HepG2 (cell line): ENCODE data around the gene NCAPD2. TPM values are rescaled to one million over a fixed set of nuclear protein-coding genes. Genes with fewer than 3 reads are reported as not detected.

Experiments used
- CHCHD3 ChIP-seq: sonication (generic); formaldehyde crosslinking; IDR thresholded peaks from 2 replicates; pipeline ENCODE4 v1.8.0; 2022; ENCODE audit warnings: mild to moderate bottlenecking, missing genetic modification reagents, moderate library complexity
- DMAP1 ChIP-seq: IDR thresholded peaks from 2 replicates; pipeline ENCODE4 v1.6.1; 2016
- ELF4 ChIP-seq: sonication (generic); formaldehyde crosslinking; IDR thresholded peaks from 2 replicates; pipeline ENCODE4 v1.5.0; 2020; ENCODE audit warnings: missing genetic modification reagents, mild to moderate bottlenecking, moderate library complexity, borderline replicate concordance
- KDM1A ChIP-seq: IDR thresholded peaks from 2 replicates; pipeline ENCODE4 v1.6.1; 2016; ENCODE audit warnings: missing compliant biosample characterization
- MIER3 ChIP-seq: IDR thresholded peaks from 2 replicates; pipeline ENCODE4 v1.6.1; 2016; ENCODE audit warnings: missing compliant biosample characterization, borderline replicate concordance
- NRL ChIP-seq: sonication (generic); formaldehyde crosslinking; IDR thresholded peaks from 2 replicates; pipeline ENCODE4 v1.5.0; 2020; ENCODE audit warnings: missing genetic modification reagents, mild to moderate bottlenecking, moderate library complexity, borderline replicate concordance
- PAF1 ChIP-seq: IDR thresholded peaks from 2 replicates; pipeline ENCODE4 v1.6.1; 2016; ENCODE audit warnings: missing genetic modification reagents, missing compliant biosample characterization
- SOX6 ChIP-seq, 2 experiments: fragments of 450-650 bp in 1 of 2; sonication (generic) in 1 of 2; formaldehyde crosslinking in 1 of 2; IDR thresholded peaks; 2 replicates each; pipeline versions ENCODE4 v1.4.0 to v1.6.1; 2017 to 2020; ENCODE audit warnings: antibody characterized with exemption in 1 of 2, mild to moderate bottlenecking in 1 of 2, missing genetic modification reagents in 1 of 2
- SRSF4 ChIP-seq: fragments of 200-400 bp; formaldehyde crosslinking; IDR thresholded peaks from one replicate; pipeline ENCODE4 v1.6.1; 2018; ENCODE audit warnings: mild to moderate bottlenecking, low read depth, low read length, moderate library complexity; ENCODE audit not compliant: poor library complexity, severe bottlenecking
- ZBTB3 ChIP-seq: sonication (generic); formaldehyde crosslinking; IDR thresholded peaks from 2 replicates; pipeline ENCODE4 v1.4.0; 2020; ENCODE audit warnings: low read depth, mild to moderate bottlenecking, moderate library complexity, missing genetic modification reagents, borderline replicate concordance
- ZFP90 ChIP-seq: sonication (generic); formaldehyde crosslinking; IDR thresholded peaks from 2 replicates; pipeline ENCODE4 v1.8.0; 2022; ENCODE audit warnings: missing genetic modification reagents, mild to moderate bottlenecking, inconsistent platforms, borderline replicate concordance
- ZMAT3 ChIP-seq: sonication (generic); formaldehyde crosslinking; conservative IDR thresholded peaks from 2 replicates; pipeline ENCODE4 v1.7.0; 2021; ENCODE audit warnings: missing genetic modification reagents
- polyA plus RNA-seq, 8 experiments: library from polyadenylated mRNA; depleted of rRNA in 3 of 8; stranded (reverse) in 7 of 8; unstranded in 1 of 8; fragments of >200 nt; fragmentation: Illumina TruSeq in 4 of 8; extraction: Trizol in 4 of 8; gene quantifications; 2 replicates each; pipeline versions ENCODE4 v1.2.1 to v1.2.3, GENCODE V29; 2011 to 2016; ENCODE audit warnings: low read depth in 4 of 8, missing spikeins in 1 of 8, mixed read lengths in 1 of 8; ENCODE audit not compliant: insufficient read depth in 1 of 8
- total RNA-seq, 5 experiments: library from RNA; depleted of rRNA; stranded (reverse); fragments of >200 nt; fragmentation: Illumina TruSeq; extraction: Trizol; gene quantifications; 2 replicates each; pipeline ENCODE4 v1.2.3, GENCODE V29; 2016; ENCODE audit warnings: low read depth in 1 of 5
- TF ChIP-seq, protein P1 (sequence below): sonication (generic); formaldehyde crosslinking; IDR thresholded peaks from 2 replicates; pipeline ENCODE4 v1.4.0; 2020; ENCODE audit warnings: mild to moderate bottlenecking, missing genetic modification reagents
- TF ChIP-seq, protein P2 (sequence below): sonication (generic); formaldehyde crosslinking; IDR thresholded peaks from 2 replicates; pipeline ENCODE4 v1.8.1; 2023; ENCODE audit warnings: mild to moderate bottlenecking, missing genetic modification reagents
- TF ChIP-seq, protein P3 (sequence below): sonication (generic); formaldehyde crosslinking; IDR thresholded peaks from 2 replicates; pipeline ENCODE4 v1.4.0; 2020; ENCODE audit warnings: missing genetic modification reagents
- TF ChIP-seq, protein P4 (sequence below): sonication (generic); formaldehyde crosslinking; IDR thresholded peaks from 2 replicates; pipeline ENCODE4 v1.5.1; 2020; ENCODE audit warnings: missing genetic modification reagents, mild to moderate bottlenecking, borderline replicate concordance
- TF ChIP-seq, protein P5 (sequence below): sonication (generic); formaldehyde crosslinking; IDR thresholded peaks from 2 replicates; pipeline ENCODE4 v1.5.1; 2020; ENCODE audit warnings: missing genetic modification reagents, mild to moderate bottlenecking, borderline replicate concordance

Gene NCAPD2
- total and polyA plus RNA-seq, 2 of the 13 experiments (the other 11 are each of a cell fraction or from before 2014, with no cell fraction given): 51.1 to 65.6 TPM

DNA sequence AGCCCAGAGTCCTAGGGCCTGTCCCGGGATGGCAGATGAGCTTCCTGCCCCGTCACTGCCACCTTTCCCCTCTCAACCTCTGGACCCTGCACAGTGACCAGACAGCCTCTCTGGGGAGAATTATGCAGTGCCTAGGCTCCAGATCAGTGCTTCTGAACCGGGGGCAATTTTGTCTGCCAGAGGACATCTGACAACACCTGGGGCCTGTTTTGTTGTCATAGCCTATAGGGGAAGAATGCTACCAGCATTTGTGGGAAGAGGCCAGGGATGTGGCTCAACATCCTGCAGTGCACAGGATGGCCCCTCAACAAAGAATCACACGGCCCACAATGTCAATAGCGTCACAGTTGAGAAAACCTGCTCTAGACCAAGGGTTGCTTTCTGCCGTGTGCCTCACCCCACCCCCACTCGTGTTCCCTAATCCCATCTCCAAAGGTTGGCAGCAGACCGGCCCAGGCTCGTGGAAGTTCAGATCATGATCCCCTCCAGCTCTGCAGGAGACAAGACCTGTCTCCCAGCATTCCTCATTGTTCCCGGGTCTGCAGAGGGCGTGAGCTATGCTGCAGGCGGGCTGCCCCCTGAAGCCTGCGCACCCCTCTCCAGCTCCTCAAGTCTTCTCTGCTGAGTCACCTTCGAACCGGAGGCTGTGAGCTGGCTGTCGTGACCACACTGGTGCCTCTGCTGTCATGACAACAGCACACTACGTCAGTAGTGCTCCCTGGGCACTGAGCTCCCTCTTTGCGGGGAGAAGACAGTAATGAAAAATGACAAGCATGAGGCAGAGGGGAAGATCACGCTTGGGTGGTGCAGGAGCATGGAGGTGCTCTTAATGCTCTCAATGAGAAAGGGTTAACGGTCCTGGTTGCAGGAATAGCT is 38.4 kb downstream of the NCAPD2 start (continued):
- TF ChIP-seq MIER3 (no peak; the same call in 1 of the 2 replicates), ZFP90 (CRISPR knock-in tag) (0 out of 2 replicates have a peak, but pooled peaks have one; percentile 23), NRL (CRISPR knock-in tag) (peak; percentile 51; the same call in 1 of the 2 replicates), CHCHD3 (CRISPR knock-in tag) (no peak), SOX6 (IDR thresholded peaks at IDR 0.05) (no peak), SOX6 (CRISPR knock-in tag; IDR thresholded peaks at IDR 0.05) (peak; percentile 68), SRSF4 (no peak), KDM1A (CRISPR knock-in tag) (no peak), DMAP1 (CRISPR knock-in tag) (peak; percentile 72; the same call in 1 of the 2 replicates), ZBTB3 (CRISPR knock-in tag) (peak; percentile 48; the same call in 1 of the 2 replicates), ZMAT3 (CRISPR knock-in tag) (peak; percentile 65; the same call in 1 of the 2 replicates), PAF1 (peak; percentile 32; the same call in 1 of the 2 replicates), ELF4 (CRISPR knock-in tag) (no peak)
- TF ChIP-seq, protein P1, sequence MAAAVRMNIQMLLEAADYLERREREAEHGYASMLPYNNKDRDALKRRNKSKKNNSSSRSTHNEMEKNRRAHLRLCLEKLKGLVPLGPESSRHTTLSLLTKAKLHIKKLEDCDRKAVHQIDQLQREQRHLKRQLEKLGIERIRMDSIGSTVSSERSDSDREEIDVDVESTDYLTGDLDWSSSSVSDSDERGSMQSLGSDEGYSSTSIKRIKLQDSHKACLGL (CRISPR knock-in tag): peak; percentile 53; the same call in 1 of the 2 replicates
- TF ChIP-seq, protein P2, sequence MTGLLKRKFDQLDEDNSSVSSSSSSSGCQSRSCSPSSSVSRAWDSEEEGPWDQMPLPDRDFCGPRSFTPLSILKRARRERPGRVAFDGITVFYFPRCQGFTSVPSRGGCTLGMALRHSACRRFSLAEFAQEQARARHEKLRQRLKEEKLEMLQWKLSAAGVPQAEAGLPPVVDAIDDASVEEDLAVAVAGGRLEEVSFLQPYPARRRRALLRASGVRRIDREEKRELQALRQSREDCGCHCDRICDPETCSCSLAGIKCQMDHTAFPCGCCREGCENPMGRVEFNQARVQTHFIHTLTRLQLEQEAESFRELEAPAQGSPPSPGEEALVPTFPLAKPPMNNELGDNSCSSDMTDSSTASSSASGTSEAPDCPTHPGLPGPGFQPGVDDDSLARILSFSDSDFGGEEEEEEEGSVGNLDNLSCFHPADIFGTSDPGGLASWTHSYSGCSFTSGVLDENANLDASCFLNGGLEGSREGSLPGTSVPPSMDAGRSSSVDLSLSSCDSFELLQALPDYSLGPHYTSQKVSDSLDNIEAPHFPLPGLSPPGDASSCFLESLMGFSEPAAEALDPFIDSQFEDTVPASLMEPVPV (CRISPR knock-in tag): peak; percentile 90
- TF ChIP-seq, protein P3, sequence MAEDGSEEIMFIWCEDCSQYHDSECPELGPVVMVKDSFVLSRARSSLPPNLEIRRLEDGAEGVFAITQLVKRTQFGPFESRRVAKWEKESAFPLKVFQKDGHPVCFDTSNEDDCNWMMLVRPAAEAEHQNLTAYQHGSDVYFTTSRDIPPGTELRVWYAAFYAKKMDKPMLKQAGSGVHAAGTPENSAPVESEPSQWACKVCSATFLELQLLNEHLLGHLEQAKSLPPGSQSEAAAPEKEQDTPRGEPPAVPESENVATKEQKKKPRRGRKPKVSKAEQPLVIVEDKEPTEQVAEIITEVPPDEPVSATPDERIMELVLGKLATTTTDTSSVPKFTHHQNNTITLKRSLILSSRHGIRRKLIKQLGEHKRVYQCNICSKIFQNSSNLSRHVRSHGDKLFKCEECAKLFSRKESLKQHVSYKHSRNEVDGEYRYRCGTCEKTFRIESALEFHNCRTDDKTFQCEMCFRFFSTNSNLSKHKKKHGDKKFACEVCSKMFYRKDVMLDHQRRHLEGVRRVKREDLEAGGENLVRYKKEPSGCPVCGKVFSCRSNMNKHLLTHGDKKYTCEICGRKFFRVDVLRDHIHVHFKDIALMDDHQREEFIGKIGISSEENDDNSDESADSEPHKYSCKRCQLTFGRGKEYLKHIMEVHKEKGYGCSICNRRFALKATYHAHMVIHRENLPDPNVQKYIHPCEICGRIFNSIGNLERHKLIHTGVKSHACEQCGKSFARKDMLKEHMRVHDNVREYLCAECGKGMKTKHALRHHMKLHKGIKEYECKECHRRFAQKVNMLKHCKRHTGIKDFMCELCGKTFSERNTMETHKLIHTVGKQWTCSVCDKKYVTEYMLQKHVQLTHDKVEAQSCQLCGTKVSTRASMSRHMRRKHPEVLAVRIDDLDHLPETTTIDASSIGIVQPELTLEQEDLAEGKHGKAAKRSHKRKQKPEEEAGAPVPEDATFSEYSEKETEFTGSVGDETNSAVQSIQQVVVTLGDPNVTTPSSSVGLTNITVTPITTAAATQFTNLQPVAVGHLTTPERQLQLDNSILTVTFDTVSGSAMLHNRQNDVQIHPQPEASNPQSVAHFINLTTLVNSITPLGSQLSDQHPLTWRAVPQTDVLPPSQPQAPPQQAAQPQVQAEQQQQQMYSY (CRISPR knock-in tag): no peak
- TF ChIP-seq, protein P4, sequence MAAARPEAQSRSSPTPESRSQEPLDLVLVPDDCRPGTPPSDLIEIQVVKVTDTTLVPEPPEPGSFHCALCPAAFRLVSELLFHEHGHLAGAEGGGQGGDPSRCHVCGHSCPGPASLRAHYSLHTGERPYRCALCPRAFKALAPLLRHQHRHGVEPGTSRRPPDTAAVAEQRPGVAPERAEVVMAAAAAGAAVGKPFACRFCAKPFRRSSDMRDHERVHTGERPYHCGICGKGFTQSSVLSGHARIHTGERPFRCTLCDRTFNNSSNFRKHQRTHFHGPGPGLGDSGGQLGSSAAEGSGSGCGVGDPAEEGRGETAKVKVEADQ: no peak
- TF ChIP-seq, protein P5, sequence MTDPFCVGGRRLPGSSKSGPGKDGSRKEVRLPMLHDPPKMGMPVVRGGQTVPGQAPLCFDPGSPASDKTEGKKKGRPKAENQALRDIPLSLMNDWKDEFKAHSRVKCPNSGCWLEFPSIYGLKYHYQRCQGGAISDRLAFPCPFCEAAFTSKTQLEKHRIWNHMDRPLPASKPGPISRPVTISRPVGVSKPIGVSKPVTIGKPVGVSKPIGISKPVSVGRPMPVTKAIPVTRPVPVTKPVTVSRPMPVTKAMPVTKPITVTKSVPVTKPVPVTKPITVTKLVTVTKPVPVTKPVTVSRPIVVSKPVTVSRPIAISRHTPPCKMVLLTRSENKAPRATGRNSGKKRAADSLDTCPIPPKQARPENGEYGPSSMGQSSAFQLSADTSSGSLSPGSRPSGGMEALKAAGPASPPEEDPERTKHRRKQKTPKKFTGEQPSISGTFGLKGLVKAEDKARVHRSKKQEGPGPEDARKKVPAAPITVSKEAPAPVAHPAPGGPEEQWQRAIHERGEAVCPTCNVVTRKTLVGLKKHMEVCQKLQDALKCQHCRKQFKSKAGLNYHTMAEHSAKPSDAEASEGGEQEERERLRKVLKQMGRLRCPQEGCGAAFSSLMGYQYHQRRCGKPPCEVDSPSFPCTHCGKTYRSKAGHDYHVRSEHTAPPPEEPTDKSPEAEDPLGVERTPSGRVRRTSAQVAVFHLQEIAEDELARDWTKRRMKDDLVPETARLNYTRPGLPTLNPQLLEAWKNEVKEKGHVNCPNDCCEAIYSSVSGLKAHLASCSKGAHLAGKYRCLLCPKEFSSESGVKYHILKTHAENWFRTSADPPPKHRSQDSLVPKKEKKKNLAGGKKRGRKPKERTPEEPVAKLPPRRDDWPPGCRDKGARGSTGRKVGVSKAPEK (CRISPR knock-in tag): 0 out of 2 replicates have a peak, but pooled peaks have one; percentile 26
